ENCODE measurements around the gene ACKR3.

DNA sequence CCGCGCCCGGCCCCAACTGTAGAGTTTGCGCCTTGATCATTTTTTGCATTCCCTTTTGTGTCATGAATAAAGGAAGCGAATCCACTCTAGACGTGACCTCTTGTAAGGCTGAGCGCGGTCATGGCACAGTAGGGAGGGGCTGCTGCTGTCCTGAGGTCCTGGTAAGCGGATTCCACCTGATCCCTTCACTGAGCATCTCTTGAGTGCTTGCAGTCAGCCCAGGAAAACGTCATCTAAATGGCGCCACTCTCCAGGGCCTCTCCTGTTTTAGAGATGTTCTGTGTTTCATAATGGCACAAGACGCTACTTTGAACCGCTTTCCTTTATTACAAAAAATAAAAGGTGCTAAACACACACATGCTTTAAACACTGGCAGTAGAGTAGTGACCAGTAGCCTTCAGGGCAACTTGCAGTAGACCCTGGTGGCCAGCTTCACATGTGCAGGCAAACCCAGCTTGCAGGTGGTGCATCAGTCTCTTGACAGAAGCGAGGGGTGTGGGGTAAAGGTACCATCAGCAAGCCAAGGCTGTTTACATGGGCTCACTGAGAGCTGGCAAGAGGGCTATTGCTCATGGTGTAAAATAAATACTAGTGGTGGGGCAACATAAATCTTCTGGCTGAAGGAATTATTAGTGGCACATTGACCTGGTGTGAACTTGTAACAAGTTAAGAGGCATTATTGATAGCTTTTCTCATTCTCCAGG, 43.0 kb upstream of the ACKR3 start:
- TF ChIP-seq CTCF (IDR thresholded peaks at IDR 0.05) (no peak), POLR2A (IDR thresholded peaks at IDR 0.05) (no peak)

All from ovary (tissue), 3 donors.